H9 (cell line): ENCODE results near the gene RALGAPA1. TPM values are rescaled to one million over a fixed set of nuclear protein-coding genes. Genes with fewer than 3 reads are reported as not detected.

Experiments used
- DNase-seq: peaks from one replicate; pipeline ENCODE4 v3.0.0-alpha.2; 2017
- H2AFZ ChIP-seq: one replicate; pipeline ENCODE4 v1.6.1; 2013; ENCODE audit warnings: mild to moderate bottlenecking, low read length, control low read depth, moderate library complexity
- H2AK5ac ChIP-seq: 2 replicates; pipeline ENCODE4 v1.6.1; 2013; ENCODE audit warnings: low read length, control low read depth, mixed read lengths; ENCODE audit not compliant: insufficient read length
- H2BK120ac ChIP-seq: one replicate; pipeline ENCODE4 v1.6.1; 2013; ENCODE audit warnings: low read depth, mild to moderate bottlenecking, low read length, control low read depth, inconsistent platforms; ENCODE audit not compliant: poor library complexity, severe bottlenecking
- H2BK12ac ChIP-seq: 2 replicates; pipeline ENCODE4 v1.6.1; 2013; ENCODE audit warnings: low read length, control low read depth, mixed read lengths, low read depth; ENCODE audit not compliant: insufficient read length
- H2BK15ac ChIP-seq: 2 replicates; pipeline ENCODE4 v1.6.1; 2013; ENCODE audit warnings: low read depth, low read length, control low read depth
- H2BK20ac ChIP-seq: one replicate; pipeline ENCODE4 v1.6.1; 2013; ENCODE audit warnings: low read depth, mild to moderate bottlenecking, low read length, control low read depth, inconsistent platforms; ENCODE audit not compliant: poor library complexity, severe bottlenecking
- H2BK5ac ChIP-seq: 2 replicates; pipeline ENCODE4 v1.6.1; 2013; ENCODE audit warnings: low read length, control low read depth, mixed read lengths; ENCODE audit not compliant: insufficient read length
- H3K14ac ChIP-seq: 2 replicates; pipeline ENCODE4 v1.6.1; 2013; ENCODE audit warnings: low read length, control low read depth; ENCODE audit not compliant: insufficient read depth
- H3K18ac ChIP-seq: 2 replicates; pipeline ENCODE4 v1.6.1; 2013; ENCODE audit warnings: low read depth, mild to moderate bottlenecking, mixed read lengths, low read length, control low read depth; ENCODE audit not compliant: insufficient read length
- H3K23ac ChIP-seq: 2 replicates; pipeline ENCODE4 v1.6.1; 2013; ENCODE audit warnings: low read length, control low read depth, mixed read lengths, low read depth; ENCODE audit not compliant: insufficient read length
- H3K23me2 ChIP-seq: 2 replicates; pipeline ENCODE4 v1.6.1; 2013; ENCODE audit warnings: low read depth, mild to moderate bottlenecking, mixed read lengths, low read length, control low read depth; ENCODE audit not compliant: insufficient read length, poor library complexity, severe bottlenecking
- H3K27ac ChIP-seq: 2 replicates; pipeline ENCODE4 v1.5.1; 2013; ENCODE audit warnings: low read length, control low read depth, mixed read lengths, low read depth; ENCODE audit not compliant: insufficient read length
- H3K27me3 ChIP-seq: 2 replicates; pipeline ENCODE4 v1.6.1; 2013; ENCODE audit warnings: low read length, control low read depth, inconsistent platforms; ENCODE audit not compliant: insufficient read depth
- H3K4ac ChIP-seq: 2 replicates; pipeline ENCODE4 v1.6.1; 2013; ENCODE audit warnings: low read depth, mild to moderate bottlenecking, control low read depth, inconsistent platforms, low read length, moderate library complexity
- H3K4me1 ChIP-seq: 2 replicates; pipeline ENCODE4 v1.6.1; 2013; ENCODE audit warnings: low read length, control low read depth, inconsistent platforms; ENCODE audit not compliant: insufficient read depth
- H3K4me2 ChIP-seq: 2 replicates; pipeline ENCODE4 v1.6.1; 2013; ENCODE audit warnings: low read length, control low read depth, mixed read lengths; ENCODE audit not compliant: insufficient read length, insufficient read depth
- H3K56ac ChIP-seq: 2 replicates; pipeline ENCODE4 v1.6.1; 2013; ENCODE audit warnings: low read depth, mild to moderate bottlenecking, mixed read lengths, low read length, control low read depth; ENCODE audit not compliant: insufficient read length
- H3K79me1 ChIP-seq: 2 replicates; pipeline ENCODE4 v1.6.1; 2013; ENCODE audit warnings: low read depth, mild to moderate bottlenecking, moderate library complexity, low read length, control low read depth, inconsistent platforms; ENCODE audit not compliant: insufficient read depth, poor library complexity, severe bottlenecking
- H3K79me2 ChIP-seq: 2 replicates; pipeline ENCODE4 v1.6.1; 2013; ENCODE audit warnings: low read length, control low read depth, inconsistent platforms; ENCODE audit not compliant: insufficient read depth
- H3K9ac ChIP-seq: 2 replicates; pipeline ENCODE4 v1.6.1; 2013; ENCODE audit warnings: low read length, control low read depth, mixed read lengths; ENCODE audit not compliant: insufficient read length; ENCODE audit errors: extremely low read depth
- H3K9me3 ChIP-seq: one replicate; pipeline ENCODE4 v1.6.1; 2013; ENCODE audit warnings: low read depth, low read length, inconsistent platforms; ENCODE audit not compliant: control insufficient read depth
- H3T11ph ChIP-seq: one replicate; pipeline ENCODE4 v1.6.1; 2013; ENCODE audit warnings: mild to moderate bottlenecking, low read length, control low read depth, inconsistent platforms
- H4K20me1 ChIP-seq: one replicate; pipeline ENCODE4 v1.6.1; 2013; ENCODE audit not compliant: control insufficient read depth, insufficient read length, insufficient read depth
- H4K5ac ChIP-seq: 2 replicates; pipeline ENCODE4 v1.6.1; 2013; ENCODE audit warnings: low read depth, mild to moderate bottlenecking, mixed read lengths, low read length, control low read depth; ENCODE audit not compliant: insufficient read length
- H4K8ac ChIP-seq: replicated peaks from 2 replicates; pipeline ENCODE4 v1.6.1; 2013; ENCODE audit warnings: low read length, control low read depth, mixed read lengths, low read depth; ENCODE audit not compliant: insufficient read length
- H4K91ac ChIP-seq: 2 replicates; pipeline ENCODE4 v1.6.1; 2013; ENCODE audit warnings: low read depth, mild to moderate bottlenecking, moderate library complexity, mixed read lengths, low read length, control low read depth; ENCODE audit not compliant: insufficient read length
- H3K27ac Mint-ChIP-seq, 3 experiments: 2 replicates in 2 of 3; 3 replicates in 1 of 3; pipeline ENCODE4 v1.8.0; 2020 to 2021; ENCODE audit warnings: mixed read lengths in 3 of 3, mild to moderate bottlenecking in 1 of 3, moderate library complexity in 1 of 3
- H3K27me3 Mint-ChIP-seq: 2 replicates; pipeline ENCODE4 v1.8.0; 2021; ENCODE audit warnings: low read depth, mild to moderate bottlenecking, moderate library complexity, mixed read lengths
- H3K36me3 Mint-ChIP-seq, 3 experiments: 2 replicates in 2 of 3; 3 replicates in 1 of 3; pipeline ENCODE4 v1.8.0; 2020 to 2021; ENCODE audit warnings: low read depth in 3 of 3, mixed read lengths in 3 of 3; ENCODE audit not compliant: insufficient read depth in 1 of 3
- H3K4me1 Mint-ChIP-seq, 2 experiments: 2 replicates each; pipeline ENCODE4 v1.8.0; 2020; ENCODE audit warnings: mixed read lengths in 2 of 2
- H3K4me3 Mint-ChIP-seq, 2 experiments: 2 replicates in 1 of 2; 3 replicates in 1 of 2; pipeline ENCODE4 v1.8.0; 2020 to 2021; ENCODE audit warnings: mild to moderate bottlenecking in 2 of 2, mixed read lengths in 2 of 2, moderate library complexity in 1 of 2
- H3K9me3 Mint-ChIP-seq, 2 experiments: 2 replicates in 1 of 2; 3 replicates in 1 of 2; pipeline ENCODE4 v1.8.0; 2020; ENCODE audit warnings: mild to moderate bottlenecking in 2 of 2, mixed read lengths in 2 of 2, moderate library complexity in 1 of 2
- CTCF ChIP-seq: fragments of 200-600 bp; sonication (generic); conservative IDR thresholded peaks from 3 replicates; pipeline ENCODE4 v1.8.0; 2021; ENCODE audit warnings: antibody characterized with exemption, mild to moderate bottlenecking
- WGBS: extraction: QIAGEN DNeasy Blood & Tissue Kit; methylation state at CpG from one replicate; pipeline ENCODE4 v1.1.7; 2013; ENCODE audit warnings: missing lambda C conversion rate, low lambda C conversion rate, mixed read lengths; ENCODE audit not compliant: insufficient read length; ENCODE audit errors: extremely low coverage; 5-methylcytosine and 5-hydroxymethylcytosine counted together
- total RNA-seq: library from RNA; stranded (reverse); gene quantifications from 2 replicates; pipeline ENCODE4 v1.2.1, GENCODE V29; 2021

Gene RALGAPA1
- total RNA-seq, 1 experiment from 2014 or later: 29.8 TPM

GRCh38 chr14:35535483-35536112, 273.5 kb downstream of the RALGAPA1 start:
- Histone ChIP-seq H3K23me2 (peaks cover 9% of the 10 kb centered on the region), H3K14ac (no peak overlapping the region), H3K27ac (no peak overlapping the region), H2BK20ac (no peak overlapping the region), H3K79me2 (no peaks in the 10 kb centered on the region), H4K8ac (no peak overlapping the region), H3K9ac (no peak overlapping the region), H2BK12ac (no peak overlapping the region), H3K23ac (no peak overlapping the region), H3K27me3 (peaks cover 23% of the 10 kb centered on the region), H2AK5ac (no peak overlapping the region), H3K56ac (no peak overlapping the region), H3K18ac (no peak overlapping the region), H3K4me2 (peak overlapping the region; percentile 63), H2AFZ (no peak overlapping the region), H3K79me1 (no peaks in the 10 kb centered on the region), H2BK5ac (no peak overlapping the region), H3K4ac (no peak overlapping the region), H2BK120ac (no peak overlapping the region), H3T11ph (no peak overlapping the region), H4K5ac (no peak overlapping the region), H3K4me1 (no peaks in the 10 kb centered on the region), H2BK15ac (no peak overlapping the region), H4K20me1 (no peaks in the 10 kb centered on the region), H4K91ac (no peak overlapping the region), H3K9me3 (no peaks in the 10 kb centered on the region)
- peak; percentile 68 for DNase-seq
- Mint-ChIP-seq H3K36me3 (no peaks in the 10 kb centered on the region), H3K4me1 (peaks cover 9 to 10% of the 10 kb centered on the region in 2 experiments; a peak in 2 of 4 replicates), H3K4me3 (peak overlapping the region; percentile 53 to 77), H3K9me3 (no peaks in the 10 kb centered on the region), H3K27me3 (peaks cover 71% of the 10 kb centered on the region), H3K27ac (no peak overlapping the region)
- no CpG with 5 or more reads among the region's 37 CpGs for WGBS
- TF ChIP-seq CTCF: no peak
